ENCODE data around the gene ALKBH4.

DNA sequence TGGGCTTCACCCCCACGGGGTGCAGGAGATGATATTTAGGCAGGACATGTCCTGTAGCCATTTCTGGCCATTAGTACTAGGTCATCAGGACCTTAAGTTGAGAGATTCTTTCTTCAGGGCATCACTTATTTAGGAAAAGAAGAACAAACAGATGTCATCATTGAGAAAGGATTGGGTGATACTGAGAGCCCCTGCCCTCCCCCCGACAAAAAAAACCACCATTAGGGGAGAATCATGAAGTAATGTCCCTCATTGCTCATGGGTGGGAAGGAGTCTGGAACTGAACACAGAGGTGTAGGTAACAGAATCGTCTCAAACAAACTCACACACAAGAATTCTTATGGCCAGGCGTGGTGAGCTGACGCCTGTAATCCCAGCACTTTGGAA, 37.7 kb downstream of the ALKBH4 start:
- TF ChIP-seq, protein P1, sequence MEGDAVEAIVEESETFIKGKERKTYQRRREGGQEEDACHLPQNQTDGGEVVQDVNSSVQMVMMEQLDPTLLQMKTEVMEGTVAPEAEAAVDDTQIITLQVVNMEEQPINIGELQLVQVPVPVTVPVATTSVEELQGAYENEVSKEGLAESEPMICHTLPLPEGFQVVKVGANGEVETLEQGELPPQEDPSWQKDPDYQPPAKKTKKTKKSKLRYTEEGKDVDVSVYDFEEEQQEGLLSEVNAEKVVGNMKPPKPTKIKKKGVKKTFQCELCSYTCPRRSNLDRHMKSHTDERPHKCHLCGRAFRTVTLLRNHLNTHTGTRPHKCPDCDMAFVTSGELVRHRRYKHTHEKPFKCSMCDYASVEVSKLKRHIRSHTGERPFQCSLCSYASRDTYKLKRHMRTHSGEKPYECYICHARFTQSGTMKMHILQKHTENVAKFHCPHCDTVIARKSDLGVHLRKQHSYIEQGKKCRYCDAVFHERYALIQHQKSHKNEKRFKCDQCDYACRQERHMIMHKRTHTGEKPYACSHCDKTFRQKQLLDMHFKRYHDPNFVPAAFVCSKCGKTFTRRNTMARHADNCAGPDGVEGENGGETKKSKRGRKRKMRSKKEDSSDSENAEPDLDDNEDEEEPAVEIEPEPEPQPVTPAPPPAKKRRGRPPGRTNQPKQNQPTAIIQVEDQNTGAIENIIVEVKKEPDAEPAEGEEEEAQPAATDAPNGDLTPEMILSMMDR (IDR thresholded peaks at IDR 0.05), result no peak
- TF ChIP-seq POLR2A (IDR thresholded peaks at IDR 0.05), result no peak
- no peak for TF ChIP-seq EP300 (IDR thresholded peaks at IDR 0.05)

Measured in ovary (tissue), 3 donors.